Neural cell (in vitro differentiated cells): ENCODE data around the gene LTO1. TPM values are rescaled to one million over a fixed set of nuclear protein-coding genes. Genes with fewer than 3 reads are reported as not detected.

Experiments used
- H2AFZ ChIP-seq: fragments of 200-600, 300-800 bp; sonication (generic), shearing (Covaris generic); 2 replicates; pipeline ENCODE4 v1.6.0; 2014; ENCODE audit warnings: low read depth, mild to moderate bottlenecking, antibody characterized with exemption, low read length, moderate library complexity
- H3F3A ChIP-seq: fragments of 200-600 bp; shearing (Covaris generic); 2 replicates; pipeline ENCODE4 v1.6.1; 2016; ENCODE audit warnings: mild to moderate bottlenecking, moderate library complexity, mixed read lengths, antibody characterized with exemption, low read length; ENCODE audit not compliant: insufficient read depth, poor library complexity, severe bottlenecking
- H3K27ac ChIP-seq: fragments of 200-600, 300-800 bp; sonication (generic), shearing (Covaris generic); 2 replicates; pipeline ENCODE4 v1.5.1; 2014; ENCODE audit warnings: mild to moderate bottlenecking, low read length, moderate library complexity
- H3K27me3 ChIP-seq: fragments of 300-800, 200-600 bp; sonication (generic), shearing (Covaris generic); 2 replicates; pipeline ENCODE4 v1.6.0; 2014; ENCODE audit warnings: mild to moderate bottlenecking, low read depth, low read length, moderate library complexity; ENCODE audit not compliant: insufficient read depth
- H3K36me3 ChIP-seq: fragments of 300-800, 200-600 bp; sonication (generic), shearing (Covaris generic); 2 replicates; pipeline ENCODE4 v1.5.1; 2014; ENCODE audit warnings: mild to moderate bottlenecking, antibody characterized with exemption, low read length, moderate library complexity; ENCODE audit not compliant: insufficient read depth
- H3K4me2 ChIP-seq: fragments of 300-800, 200-600 bp; sonication (generic), shearing (Covaris generic); 2 replicates; pipeline ENCODE4 v1.6.0; 2014; ENCODE audit warnings: mild to moderate bottlenecking, low read length
- H3K4me3 ChIP-seq: fragments of 300-800, 200-600 bp; sonication (generic), shearing (Covaris generic); 2 replicates; pipeline ENCODE4 v1.5.1; 2014; ENCODE audit warnings: mild to moderate bottlenecking, low read length, moderate library complexity
- H3K79me2 ChIP-seq: fragments of 200-600 bp; shearing (Covaris generic); replicated peaks from 2 replicates; pipeline ENCODE4 v1.6.0; 2014; ENCODE audit warnings: mild to moderate bottlenecking, low read length, moderate library complexity; ENCODE audit not compliant: insufficient read depth
- H3K9ac ChIP-seq: fragments of 300-800, 200-600 bp; sonication (generic), shearing (Covaris generic); 2 replicates; pipeline ENCODE4 v1.6.1; 2016; ENCODE audit warnings: mild to moderate bottlenecking, low read length, mixed read lengths
- H3K9me2 ChIP-seq: fragments of 200-600 bp; shearing (Covaris generic); 2 replicates; pipeline ENCODE4 v1.6.1; 2016; ENCODE audit warnings: mild to moderate bottlenecking, low read length, mixed read lengths; ENCODE audit not compliant: insufficient read depth
- H3K9me3 ChIP-seq: fragments of 200-600, 300-800 bp; sonication (generic), shearing (Covaris generic); 2 replicates; pipeline ENCODE4 v1.6.1; 2016; ENCODE audit warnings: mild to moderate bottlenecking, mixed run types, low read length, moderate library complexity, mixed read lengths
- H4K20me1 ChIP-seq: fragments of 200-600 bp; shearing (Covaris generic); 2 replicates; pipeline ENCODE4 v1.6.1; 2016; ENCODE audit warnings: mild to moderate bottlenecking, mixed run types; ENCODE audit not compliant: insufficient read depth
- EP300 ChIP-seq: fragments of 450-650 bp; conservative IDR thresholded peaks from 2 replicates; pipeline ENCODE4 v1.6.1; 2014; ENCODE audit warnings: antibody characterized with exemption, mild to moderate bottlenecking, moderate library complexity; ENCODE audit not compliant: poor library complexity, severe bottlenecking
- EZH2 ChIP-seq: fragments of 200-600, 300-800 bp; shearing (Covaris generic), sonication (generic); IDR thresholded peaks from 2 replicates; pipeline ENCODE4 v1.6.1; 2014; ENCODE audit warnings: antibody characterized with exemption, low read length, borderline replicate concordance, mild to moderate bottlenecking; ENCODE audit not compliant: insufficient read depth, poor library complexity, severe bottlenecking
- MXI1 ChIP-seq: fragments of 450-650 bp; conservative IDR thresholded peaks from 2 replicates; pipeline ENCODE4 v1.6.1; 2014; ENCODE audit warnings: antibody characterized with exemption, mild to moderate bottlenecking; ENCODE audit not compliant: poor library complexity, severe bottlenecking
- POLR2AphosphoS5 ChIP-seq: IDR thresholded peaks from 2 replicates; pipeline ENCODE4 v1.6.1; 2012
- RAD21 ChIP-seq: fragments of 450-650 bp; conservative IDR thresholded peaks from 2 replicates; pipeline ENCODE4 v1.6.1; 2014; ENCODE audit warnings: antibody characterized with exemption, mild to moderate bottlenecking, moderate library complexity
- SMC3 ChIP-seq: fragments of 450-650 bp; conservative IDR thresholded peaks from 2 replicates; pipeline ENCODE4 v1.6.1; 2014; ENCODE audit warnings: antibody characterized with exemption, mild to moderate bottlenecking, moderate library complexity; ENCODE audit not compliant: poor library complexity
- TAF1 ChIP-seq: IDR thresholded peaks from 2 replicates; pipeline ENCODE4 v1.6.1; 2012; ENCODE audit warnings: low read depth
- polyA plus RNA-seq: library from polyadenylated mRNA; depleted of rRNA; stranded (reverse); fragments of >200 nt; gene quantifications from 2 replicates; pipeline ENCODE4 v1.2.3, GENCODE V29; 2014
- TF ChIP-seq, protein P1 (sequence below): IDR thresholded peaks from 2 replicates; pipeline ENCODE4 v1.6.1; 2012; ENCODE audit warnings: borderline replicate concordance
- TF ChIP-seq, protein P2 (sequence below): fragments of 450-650 bp; IDR thresholded peaks from 2 replicates; pipeline ENCODE4 v1.5.1; 2014; ENCODE audit warnings: antibody characterized with exemption, mild to moderate bottlenecking, moderate library complexity; ENCODE audit not compliant: poor library complexity, severe bottlenecking

LTO1 gene
- polyA plus RNA-seq, 1 donor from 2014 or later = 44.4 TPM

DNA sequence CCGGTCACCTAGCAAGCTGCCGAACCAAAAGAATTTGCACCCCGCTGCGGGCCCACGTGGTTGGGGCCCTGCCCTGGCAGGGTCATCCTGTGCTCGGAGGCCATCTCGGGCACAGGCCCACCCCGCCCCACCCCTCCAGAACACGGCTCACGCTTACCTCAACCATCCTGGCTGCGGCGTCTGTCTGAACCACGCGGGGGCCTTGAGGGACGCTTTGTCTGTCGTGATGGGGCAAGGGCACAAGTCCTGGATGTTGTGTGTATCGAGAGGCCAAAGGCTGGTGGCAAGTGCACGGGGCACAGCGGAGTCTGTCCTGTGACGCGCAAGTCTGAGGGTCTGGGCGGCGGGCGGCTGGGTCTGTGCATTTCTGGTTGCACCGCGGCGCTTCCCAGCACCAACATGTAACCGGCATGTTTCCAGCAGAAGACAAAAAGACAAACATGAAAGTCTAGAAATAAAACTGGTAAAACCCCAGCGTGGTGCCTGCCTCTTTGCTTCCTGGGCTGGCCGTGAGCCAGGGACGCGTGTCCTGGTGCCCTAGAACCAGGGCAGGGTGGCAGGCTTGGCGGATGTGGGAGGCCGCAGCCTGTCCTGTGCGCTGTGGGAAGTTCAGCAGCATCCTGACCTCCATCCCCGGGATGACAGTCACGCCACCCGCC is 21.0 kb downstream of the LTO1 start:
- no peak for TF ChIP-seq EZH2
- no peak for TF ChIP-seq MXI1
- no peak for TF ChIP-seq SMC3
- Histone ChIP-seq H3K4me3 (no peak overlapping the region), H3K27ac (no peak overlapping the region), H3K27me3 (no peaks in the 10 kb centered on the region), H3K9me3 (no peaks in the 10 kb centered on the region), H3F3A (no peaks in the 10 kb centered on the region), H2AFZ (no peak overlapping the region), H3K9me2 (no peaks in the 10 kb centered on the region), H3K4me2 (no peak overlapping the region), H3K36me3 (no peaks in the 10 kb centered on the region), H3K79me2 (no peaks in the 10 kb centered on the region), H3K9ac (no peak overlapping the region), H4K20me1 (no peaks in the 10 kb centered on the region)

DNA sequence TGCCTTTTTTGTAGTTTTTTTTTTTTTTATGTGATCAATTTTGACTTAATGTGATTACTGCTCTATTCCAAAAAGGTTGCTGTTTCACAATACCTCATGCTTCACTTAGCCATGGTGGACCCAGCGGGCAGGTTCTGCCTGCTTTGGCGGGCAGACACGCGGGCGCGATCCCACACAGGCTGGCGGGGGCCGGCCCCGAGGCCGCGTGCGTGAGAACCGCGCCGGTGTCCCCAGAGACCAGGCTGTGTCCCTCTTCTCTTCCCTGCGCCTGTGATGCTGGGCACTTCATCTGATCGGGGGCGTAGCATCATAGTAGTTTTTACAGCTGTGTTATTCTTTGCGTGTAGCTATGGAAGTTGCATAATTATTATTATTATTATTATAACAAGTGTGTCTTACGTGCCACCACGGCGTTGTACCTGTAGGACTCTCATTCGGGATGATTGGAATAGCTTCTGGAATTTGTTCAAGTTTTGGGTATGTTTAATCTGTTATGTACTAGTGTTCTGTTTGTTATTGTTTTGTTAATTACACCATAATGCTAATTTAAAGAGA is 21.7 kb downstream of the LTO1 start:
- no peaks in the 10 kb centered on the region for H3K9me3 ChIP-seq
- no peaks in the 10 kb centered on the region for H3F3A ChIP-seq
- no peaks in the 10 kb centered on the region for H3K27me3 ChIP-seq
- no peak overlapping the region for H3K4me3 ChIP-seq
- no peak for TF ChIP-seq RAD21
- no peak for TF ChIP-seq EP300
- TF ChIP-seq, protein P1, sequence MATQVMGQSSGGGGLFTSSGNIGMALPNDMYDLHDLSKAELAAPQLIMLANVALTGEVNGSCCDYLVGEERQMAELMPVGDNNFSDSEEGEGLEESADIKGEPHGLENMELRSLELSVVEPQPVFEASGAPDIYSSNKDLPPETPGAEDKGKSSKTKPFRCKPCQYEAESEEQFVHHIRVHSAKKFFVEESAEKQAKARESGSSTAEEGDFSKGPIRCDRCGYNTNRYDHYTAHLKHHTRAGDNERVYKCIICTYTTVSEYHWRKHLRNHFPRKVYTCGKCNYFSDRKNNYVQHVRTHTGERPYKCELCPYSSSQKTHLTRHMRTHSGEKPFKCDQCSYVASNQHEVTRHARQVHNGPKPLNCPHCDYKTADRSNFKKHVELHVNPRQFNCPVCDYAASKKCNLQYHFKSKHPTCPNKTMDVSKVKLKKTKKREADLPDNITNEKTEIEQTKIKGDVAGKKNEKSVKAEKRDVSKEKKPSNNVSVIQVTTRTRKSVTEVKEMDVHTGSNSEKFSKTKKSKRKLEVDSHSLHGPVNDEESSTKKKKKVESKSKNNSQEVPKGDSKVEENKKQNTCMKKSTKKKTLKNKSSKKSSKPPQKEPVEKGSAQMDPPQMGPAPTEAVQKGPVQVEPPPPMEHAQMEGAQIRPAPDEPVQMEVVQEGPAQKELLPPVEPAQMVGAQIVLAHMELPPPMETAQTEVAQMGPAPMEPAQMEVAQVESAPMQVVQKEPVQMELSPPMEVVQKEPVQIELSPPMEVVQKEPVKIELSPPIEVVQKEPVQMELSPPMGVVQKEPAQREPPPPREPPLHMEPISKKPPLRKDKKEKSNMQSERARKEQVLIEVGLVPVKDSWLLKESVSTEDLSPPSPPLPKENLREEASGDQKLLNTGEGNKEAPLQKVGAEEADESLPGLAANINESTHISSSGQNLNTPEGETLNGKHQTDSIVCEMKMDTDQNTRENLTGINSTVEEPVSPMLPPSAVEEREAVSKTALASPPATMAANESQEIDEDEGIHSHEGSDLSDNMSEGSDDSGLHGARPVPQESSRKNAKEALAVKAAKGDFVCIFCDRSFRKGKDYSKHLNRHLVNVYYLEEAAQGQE = no peak
- TF ChIP-seq EZH2 = no peak
- no peak for TF ChIP-seq POLR2AphosphoS5
- TF ChIP-seq SMC3 = no peak
- no peak for TF ChIP-seq MXI1
- no peak for TF ChIP-seq TAF1
- TF ChIP-seq, protein P2, sequence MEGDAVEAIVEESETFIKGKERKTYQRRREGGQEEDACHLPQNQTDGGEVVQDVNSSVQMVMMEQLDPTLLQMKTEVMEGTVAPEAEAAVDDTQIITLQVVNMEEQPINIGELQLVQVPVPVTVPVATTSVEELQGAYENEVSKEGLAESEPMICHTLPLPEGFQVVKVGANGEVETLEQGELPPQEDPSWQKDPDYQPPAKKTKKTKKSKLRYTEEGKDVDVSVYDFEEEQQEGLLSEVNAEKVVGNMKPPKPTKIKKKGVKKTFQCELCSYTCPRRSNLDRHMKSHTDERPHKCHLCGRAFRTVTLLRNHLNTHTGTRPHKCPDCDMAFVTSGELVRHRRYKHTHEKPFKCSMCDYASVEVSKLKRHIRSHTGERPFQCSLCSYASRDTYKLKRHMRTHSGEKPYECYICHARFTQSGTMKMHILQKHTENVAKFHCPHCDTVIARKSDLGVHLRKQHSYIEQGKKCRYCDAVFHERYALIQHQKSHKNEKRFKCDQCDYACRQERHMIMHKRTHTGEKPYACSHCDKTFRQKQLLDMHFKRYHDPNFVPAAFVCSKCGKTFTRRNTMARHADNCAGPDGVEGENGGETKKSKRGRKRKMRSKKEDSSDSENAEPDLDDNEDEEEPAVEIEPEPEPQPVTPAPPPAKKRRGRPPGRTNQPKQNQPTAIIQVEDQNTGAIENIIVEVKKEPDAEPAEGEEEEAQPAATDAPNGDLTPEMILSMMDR = no peak
- no peaks in the 10 kb centered on the region for H3K36me3 ChIP-seq
- H4K20me1 ChIP-seq = no peaks in the 10 kb centered on the region
- H3K27ac ChIP-seq = no peak overlapping the region
- no peak overlapping the region for H3K4me2 ChIP-seq
- no peak overlapping the region for H3K9ac ChIP-seq
- H3K9me2 ChIP-seq = no peaks in the 10 kb centered on the region
- H2AFZ ChIP-seq = no peak overlapping the region
- no peaks in the 10 kb centered on the region for H3K79me2 ChIP-seq
